H1 (cell line): Measurements from ENCODE around the gene NEURL4. TPM values are rescaled to one million over a fixed set of nuclear protein-coding genes. Genes with fewer than 3 reads are reported as not detected.

Source experiments
- BCL11A ChIP-seq, 2 experiments: IDR thresholded peaks; one replicate each; pipeline ENCODE4 v1.6.1; 2011; ENCODE audit warnings: low read depth in 2 of 2, low read length in 2 of 2, mild to moderate bottlenecking in 2 of 2
- BRCA1 ChIP-seq: IDR thresholded peaks from 2 replicates; pipeline ENCODE4 v1.6.1; 2012; ENCODE audit warnings: low read depth, low read length, improper control_type of control experiment
- CBX8 ChIP-seq: fragments of 300-800, 300-1000 bp; sonication (generic); IDR thresholded peaks from 2 replicates; pipeline ENCODE4 v1.7.1; 2016; ENCODE audit warnings: low read depth, low read length, borderline replicate concordance
- CTBP2 ChIP-seq: IDR thresholded peaks from 2 replicates; pipeline ENCODE4 v1.7.0; 2011; ENCODE audit warnings: borderline replicate concordance, mild to moderate bottlenecking, moderate library complexity, mixed read lengths, low read length; ENCODE audit not compliant: insufficient read depth, insufficient read length
- MAFK ChIP-seq: IDR thresholded peaks from 2 replicates; pipeline ENCODE4 v1.6.1; 2012; ENCODE audit warnings: low read depth, mild to moderate bottlenecking, improper control_type of control experiment, low read length
- POLR2A ChIP-seq, 2 experiments: IDR thresholded peaks; 1 replicate in 1 of 2; 2 replicates in 1 of 2; pipeline ENCODE4 v1.6.1; 2011; ENCODE audit warnings: low read depth in 2 of 2, low read length in 2 of 2, mild to moderate bottlenecking in 2 of 2; ENCODE audit errors: control extremely low read depth in 1 of 2
- RBBP5 ChIP-seq: IDR thresholded peaks from 2 replicates; pipeline ENCODE4 v1.7.1; 2012; ENCODE audit warnings: low read depth, mild to moderate bottlenecking, inconsistent platforms, low read length, moderate library complexity, borderline replicate concordance
- SRF ChIP-seq: IDR thresholded peaks from 2 replicates; pipeline ENCODE4 v1.6.1; 2011; ENCODE audit warnings: mild to moderate bottlenecking, low read depth, low read length, moderate library complexity
- SUZ12 ChIP-seq: fragments of 200-600 bp; sonication (generic); IDR thresholded peaks from 2 replicates; pipeline ENCODE4 v1.6.1; 2012; ENCODE audit warnings: mild to moderate bottlenecking, inconsistent platforms, low read length, moderate library complexity, mixed read lengths
- TAF1 ChIP-seq: IDR thresholded peaks from 2 replicates; pipeline ENCODE4 v1.6.1; 2011; ENCODE audit warnings: mild to moderate bottlenecking, low read depth, low read length
- TEAD4 ChIP-seq: IDR thresholded peaks from 2 replicates; pipeline ENCODE4 v1.6.1; 2012; ENCODE audit warnings: low read depth, low read length, inconsistent platforms, mixed read lengths
- polyA plus RNA-seq, 7 experiments: library from polyadenylated mRNA; depleted of rRNA in 3 of 7; stranded (reverse) in 5 of 7; unstranded in 2 of 7; fragments of >200 nt in 5 of 7; fragments of 200-250 nt in 2 of 7; gene quantifications; 1 replicate in 5 of 7; 2 replicates in 1 of 7; 4 replicates in 1 of 7; pipeline versions ENCODE4 v1.2.1 to v1.2.3, GENCODE V29; 2011 to 2013; ENCODE audit warnings: missing spikeins in 2 of 7, mixed read lengths in 2 of 7
- total RNA-seq: library from RNA; stranded (reverse); fragmentation: NEBNext Ultra II Directional; extraction: Animal tissue kit (Norgen Biotek cat#: 25700); gene quantifications from 2 replicates; pipeline ENCODE4 v1.2.1, GENCODE V29; 2021
- TF ChIP-seq, protein P1 (sequence below): IDR thresholded peaks from 2 replicates; pipeline ENCODE4 v1.6.1; 2011; ENCODE audit warnings: low read depth, mild to moderate bottlenecking, low read length; ENCODE audit not compliant: insufficient read depth

The NEURL4 gene
- total and polyA plus RNA-seq, 2 of the 8 experiments (the other 6 are each of a cell fraction or from before 2014, with no cell fraction given), result 29.6 to 46.8 TPM

DNA sequence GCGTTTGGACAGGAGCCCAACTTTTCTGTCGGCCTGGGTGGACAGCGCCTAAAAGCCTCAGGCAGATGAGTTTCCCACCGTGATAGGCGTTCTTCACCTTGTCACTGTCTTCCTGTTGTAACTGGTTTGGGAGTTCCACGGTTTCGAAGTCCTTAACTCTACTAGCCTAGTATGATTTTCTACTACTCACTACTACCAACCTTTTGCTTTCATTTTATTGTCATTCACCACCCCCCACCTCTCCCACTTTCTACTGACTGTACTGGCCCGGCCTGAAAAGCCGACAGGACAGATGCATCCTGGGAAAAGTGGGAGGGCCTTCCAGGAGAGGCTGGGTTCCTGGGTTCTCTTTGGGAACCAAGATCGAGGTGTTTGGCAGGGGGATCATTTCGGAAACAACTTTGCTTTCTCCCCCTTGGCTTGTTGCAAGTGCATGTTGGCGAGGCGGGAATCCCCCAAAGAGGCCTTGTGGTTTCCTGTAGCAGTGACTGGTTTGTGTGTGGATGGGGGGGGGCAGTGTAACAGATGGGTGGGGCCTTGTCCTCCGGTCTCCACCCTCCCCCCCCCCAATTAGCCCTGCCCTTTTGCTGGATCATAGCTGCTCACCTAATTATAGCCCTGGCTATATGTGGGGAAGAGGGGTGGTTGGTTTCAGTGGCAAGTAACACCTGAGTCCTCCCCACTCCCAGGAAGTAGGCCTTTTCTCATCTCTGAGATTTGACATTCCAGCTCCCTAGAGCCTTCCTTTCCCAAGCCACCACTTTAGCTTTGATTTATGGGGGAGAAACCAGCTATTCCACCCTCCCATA lies 20.3 kb downstream of the NEURL4 start (continued):
- TF ChIP-seq RBBP5 (no peak), TEAD4 (no peak), SRF (no peak), POLR2A (IDR thresholded peaks at IDR 0.05; ENCODE audit: control extremely low read depth in 1 of 2, low read depth in 2 of 2, low read length in 2 of 2) (peak; percentile 50 to 66), CBX8 (no peak), TAF1 (0 out of 2 replicates have a peak, but pooled peaks have one; percentile 38), SUZ12 (no peak), BCL11A (IDR thresholded peaks at IDR 0.05; ENCODE audit: low read depth in 2 of 2, low read length in 2 of 2) (no peak), CTBP2 (no peak), BRCA1 (no peak), MAFK (no peak)
- TF ChIP-seq, protein P1, sequence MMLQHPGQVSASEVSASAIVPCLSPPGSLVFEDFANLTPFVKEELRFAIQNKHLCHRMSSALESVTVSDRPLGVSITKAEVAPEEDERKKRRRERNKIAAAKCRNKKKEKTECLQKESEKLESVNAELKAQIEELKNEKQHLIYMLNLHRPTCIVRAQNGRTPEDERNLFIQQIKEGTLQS, result no peak
